Upper lobe of left lung (tissue), 6 donors: ENCODE data around the gene HOXC6. TPM values are rescaled to one million over a fixed set of nuclear protein-coding genes. Genes with fewer than 3 reads are reported as not detected.

Source experiments
- ATAC-seq, 2 donors: fragments of 200-7000 bp; cut with Tn5 transposase; one replicate each; pipeline ENCODE4 v1.9.1; 2022; ENCODE audit warnings: mild to moderate bottlenecking in 2 of 2, moderate library complexity in 2 of 2; ENCODE audit not compliant: low FRiP score in 2 of 2
- DNase-seq, 2 donors: peaks; one replicate each; pipeline ENCODE4 v3.0.0-alpha.2; 2019 to 2020
- H3K27ac ChIP-seq, 4 donors: fragments of 200-600 bp; sonication (generic); one replicate each; pipeline ENCODE4 v1.5.1; 2016 to 2019
- H3K27me3 ChIP-seq, 4 donors: fragments of 200-600 bp; sonication (generic); one replicate each; pipeline ENCODE4 v1.5.1; 2017 to 2019
- H3K36me3 ChIP-seq, 4 donors: fragments of 200-600 bp; sonication (generic); one replicate each; pipeline ENCODE4 v1.5.1; 2016 to 2019
- H3K4me1 ChIP-seq, 4 donors: fragments of 200-600 bp; sonication (generic); one replicate each; pipeline ENCODE4 v1.5.1; 2018 to 2019
- H3K4me3 ChIP-seq, 4 donors: fragments of 200-600 bp; sonication (generic); one replicate each; pipeline ENCODE4 v1.5.1; 2017 to 2019; ENCODE audit warnings: mild to moderate bottlenecking in 2 of 4, moderate library complexity in 1 of 4
- H3K9me3 ChIP-seq, 4 donors: fragments of 200-600 bp; sonication (generic); one replicate each; pipeline ENCODE4 v1.5.1; 2018 to 2019
- CTCF ChIP-seq, 6 experiments: fragments of 450-650 bp in 4 of 6; fragments of 200-600 bp in 2 of 6; sonication (generic) in 2 of 6; IDR thresholded peaks; one replicate each; pipeline ENCODE4 v1.5.1; 2016 to 2019; ENCODE audit warnings: antibody characterized with exemption in 6 of 6
- EP300 ChIP-seq, 4 donors: sonication (generic); formaldehyde crosslinking; IDR thresholded peaks; one replicate each; pipeline ENCODE4 v1.5.1; 2017; ENCODE audit warnings: antibody characterized with exemption in 4 of 4, control low read depth in 2 of 4
- POLR2A ChIP-seq, 4 donors: fragments of 450-650 bp; IDR thresholded peaks; one replicate each; pipeline ENCODE4 v1.5.1; 2016 to 2017; ENCODE audit warnings: antibody characterized with exemption in 4 of 4, mild to moderate bottlenecking in 2 of 4
- POLR2AphosphoS5 ChIP-seq, 2 donors: sonication (generic); formaldehyde crosslinking; IDR thresholded peaks; one replicate each; pipeline ENCODE4 v1.5.1; 2017; ENCODE audit warnings: antibody characterized with exemption in 2 of 2
- whole genome bisulfite sequencing, 2 donors: methylation state at CpG; one replicate each; pipeline ENCODE4 v1.1.5; 2017 to 2018; 5-methylcytosine and 5-hydroxymethylcytosine counted together
- total RNA-seq, 6 donors: library from RNA; depleted of rRNA in 4 of 6; stranded (reverse); fragments of >200 nt in 4 of 6; gene quantifications; one replicate each; pipeline versions ENCODE4 v1.1.0 to v1.2.1, GENCODE V29; 2016 to 2021
- donor health status: DM: no; HTN: no; CAD: no; lungs with moderate emphysema.
- donor health status: DM: no; HTN: yes; CAD: no; lungs with severe emphysema.

HOXC6 gene
- under 1 TPM in 2 of 6 donors, not detected in 4; 0.40 to 0.92 TPM for total RNA-seq

- Histone ChIP-seq H3K9me3 (peaks cover 0 to 10% (median 7%) of the 10 kb centered on the region in 4 donors), H3K27me3 (peaks cover 2 to 90% (median 46%) of the 10 kb centered on the region in 4 donors), H3K27ac (no peak within 1 kb of the TSS), H3K36me3 (no peaks in the 10 kb centered on the region), H3K4me3 (peak within 1 kb of the TSS in 1 of 4 donors; percentile 19), H3K4me1 (peaks cover 3 to 24% (median 5%) of the 10 kb centered on the region in 4 donors)
- 5 to 9% methylated on average over 32 to 36 of the region's 36 CpGs for WGBS, 2 donors
- ATAC-seq (no peak), DNase-seq (peak in 1 of 2 donors; percentile 30)
- no peak for TF ChIP-seq POLR2A (IDR thresholded peaks at IDR 0.05)
- no peak for TF ChIP-seq CTCF (IDR thresholded peaks at IDR 0.05)
- no peak for TF ChIP-seq EP300 (IDR thresholded peaks at IDR 0.05)
- no peak for TF ChIP-seq POLR2AphosphoS5 (IDR thresholded peaks at IDR 0.05)
Measured at GRCh38 chr12:54028314-54029201, at the start of gene HOXC6. TSS of gene HOXC6 (plus strand) at chr12:54028440. CDS start at chr12:54028522, 82 bp downstream.

- ATAC-seq (no peak), DNase-seq (no peak)
- H3K9me3 ChIP-seq = no peaks in the 10 kb centered on the region
- H3K27me3 ChIP-seq = peaks cover 11 to 92% (median 46%) of the 10 kb centered on the region in 4 donors
- H3K4me3 ChIP-seq = no peak overlapping the region
- TF ChIP-seq EP300 (IDR thresholded peaks at IDR 0.05) (no peak), CTCF (IDR thresholded peaks at IDR 0.05) (no peak), POLR2AphosphoS5 (IDR thresholded peaks at IDR 0.05) (no peak), POLR2A (IDR thresholded peaks at IDR 0.05) (no peak)
- 10 to 12% methylated on average over 14 of the region's 15 CpGs for WGBS, 2 donors
- no peak overlapping the region for H3K27ac ChIP-seq
- no peaks in the 10 kb centered on the region for H3K36me3 ChIP-seq
- H3K4me1 ChIP-seq = peaks cover 16 to 26% (median 21%) of the 10 kb centered on the region in 4 donors
Measured at GRCh38 chr12:53978477-53979356, 49.5 kb upstream of the HOXC6 start.

GRCh38 chr12:53980104-53980801 lies 48.0 kb upstream of the HOXC6 start:
- DNase-seq (no peak), ATAC-seq (no peak)
- 18 to 23% methylated on average over 7 of the region's 7 CpGs for WGBS, 2 donors
- Histone ChIP-seq H3K4me3 (no peak overlapping the region), H3K27ac (no peak overlapping the region), H3K27me3 (peaks cover 4 to 90% (median 45%) of the 10 kb centered on the region in 4 donors), H3K9me3 (no peaks in the 10 kb centered on the region), H3K4me1 (peaks cover 7 to 22% (median 19%) of the 10 kb centered on the region in 4 donors), H3K36me3 (no peaks in the 10 kb centered on the region)
- TF ChIP-seq POLR2A (IDR thresholded peaks at IDR 0.05) = no peak
- no peak for TF ChIP-seq EP300 (IDR thresholded peaks at IDR 0.05)
- no peak for TF ChIP-seq CTCF (IDR thresholded peaks at IDR 0.05)
- TF ChIP-seq POLR2AphosphoS5 (IDR thresholded peaks at IDR 0.05) = no peak

- ATAC-seq (no peak), DNase-seq (no peak)
- Histone ChIP-seq H3K36me3 (no peaks in the 10 kb centered on the region), H3K4me1 (peaks cover 11 to 25% (median 22%) of the 10 kb centered on the region in 4 donors), H3K27me3 (peaks cover 2 to 90% (median 47%) of the 10 kb centered on the region in 4 donors), H3K4me3 (no peak overlapping the region), H3K9me3 (no peaks in the 10 kb centered on the region), H3K27ac (no peak overlapping the region)
- 18 to 32% methylated on average over 15 of the region's 15 CpGs for WGBS, 2 donors
- TF ChIP-seq EP300 (IDR thresholded peaks at IDR 0.05) (no peak), CTCF (IDR thresholded peaks at IDR 0.05) (no peak), POLR2AphosphoS5 (IDR thresholded peaks at IDR 0.05) (no peak), POLR2A (IDR thresholded peaks at IDR 0.05) (no peak)
Measured at GRCh38 chr12:53980802-53981496, 47.3 kb upstream of the HOXC6 start.
